Measurements from ENCODE around the gene ADAMTS7.

DNA sequence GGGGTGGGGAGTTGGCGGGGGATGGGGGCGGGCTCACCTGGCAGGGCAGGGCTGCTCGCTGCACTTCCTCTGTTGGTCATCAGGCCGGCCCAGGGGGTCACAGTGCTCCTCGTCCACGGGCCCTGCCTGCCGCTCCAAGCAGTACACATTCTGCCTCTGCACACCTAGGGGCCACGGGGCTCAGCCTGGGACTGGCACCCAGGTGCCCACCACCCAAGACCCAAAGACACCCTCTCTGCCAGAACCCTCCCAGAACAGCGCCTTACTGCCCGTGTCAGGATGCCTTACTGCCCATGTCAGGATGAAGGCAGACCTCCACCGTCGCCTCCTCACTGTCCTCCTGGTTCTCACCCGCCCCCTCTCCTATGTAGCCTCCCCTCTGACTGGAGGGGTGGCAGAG is 43.2 kb downstream of the ADAMTS7 start:
- TF ChIP-seq, protein P1, sequence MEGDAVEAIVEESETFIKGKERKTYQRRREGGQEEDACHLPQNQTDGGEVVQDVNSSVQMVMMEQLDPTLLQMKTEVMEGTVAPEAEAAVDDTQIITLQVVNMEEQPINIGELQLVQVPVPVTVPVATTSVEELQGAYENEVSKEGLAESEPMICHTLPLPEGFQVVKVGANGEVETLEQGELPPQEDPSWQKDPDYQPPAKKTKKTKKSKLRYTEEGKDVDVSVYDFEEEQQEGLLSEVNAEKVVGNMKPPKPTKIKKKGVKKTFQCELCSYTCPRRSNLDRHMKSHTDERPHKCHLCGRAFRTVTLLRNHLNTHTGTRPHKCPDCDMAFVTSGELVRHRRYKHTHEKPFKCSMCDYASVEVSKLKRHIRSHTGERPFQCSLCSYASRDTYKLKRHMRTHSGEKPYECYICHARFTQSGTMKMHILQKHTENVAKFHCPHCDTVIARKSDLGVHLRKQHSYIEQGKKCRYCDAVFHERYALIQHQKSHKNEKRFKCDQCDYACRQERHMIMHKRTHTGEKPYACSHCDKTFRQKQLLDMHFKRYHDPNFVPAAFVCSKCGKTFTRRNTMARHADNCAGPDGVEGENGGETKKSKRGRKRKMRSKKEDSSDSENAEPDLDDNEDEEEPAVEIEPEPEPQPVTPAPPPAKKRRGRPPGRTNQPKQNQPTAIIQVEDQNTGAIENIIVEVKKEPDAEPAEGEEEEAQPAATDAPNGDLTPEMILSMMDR (IDR thresholded peaks at IDR 0.05) = no peak
- TF ChIP-seq POLR2A (IDR thresholded peaks at IDR 0.05) = no peak
